ENCODE measurements around the gene IZUMO1.
"Not testable (repeated sequence)": the region's sequence is repeated elsewhere in the genome, so short reads cannot be mapped to it uniquely, and the experiment has no call there.

The IZUMO1 gene

DNA sequence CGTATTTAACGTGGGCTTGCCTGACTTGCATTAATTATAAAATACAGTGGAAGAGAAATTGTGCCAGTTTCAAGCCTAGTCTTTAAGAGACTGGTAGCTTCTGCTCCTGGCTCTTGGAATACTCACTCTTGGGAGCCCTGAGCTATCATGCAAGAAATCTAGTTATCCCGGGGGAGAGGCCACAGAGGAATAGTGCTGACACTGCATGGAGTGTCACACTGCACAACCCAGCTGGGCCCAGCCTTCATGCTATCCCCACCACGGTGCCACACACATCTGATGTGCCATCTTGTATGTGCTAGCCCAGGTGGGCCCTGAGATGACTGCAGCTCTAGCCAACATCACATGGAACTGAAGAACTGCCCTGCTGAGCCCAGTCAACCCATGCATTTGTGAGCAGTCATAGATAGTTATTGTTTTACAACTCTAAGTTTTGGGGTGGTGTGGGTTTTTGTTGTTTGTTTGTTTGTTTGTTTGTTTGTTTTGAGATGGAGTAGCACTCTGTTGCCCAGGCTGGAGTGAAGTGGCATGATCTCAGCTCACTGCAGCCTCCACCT lies 35.5 kb downstream of the IZUMO1 start:
- no peak for DNase-seq

DNA sequence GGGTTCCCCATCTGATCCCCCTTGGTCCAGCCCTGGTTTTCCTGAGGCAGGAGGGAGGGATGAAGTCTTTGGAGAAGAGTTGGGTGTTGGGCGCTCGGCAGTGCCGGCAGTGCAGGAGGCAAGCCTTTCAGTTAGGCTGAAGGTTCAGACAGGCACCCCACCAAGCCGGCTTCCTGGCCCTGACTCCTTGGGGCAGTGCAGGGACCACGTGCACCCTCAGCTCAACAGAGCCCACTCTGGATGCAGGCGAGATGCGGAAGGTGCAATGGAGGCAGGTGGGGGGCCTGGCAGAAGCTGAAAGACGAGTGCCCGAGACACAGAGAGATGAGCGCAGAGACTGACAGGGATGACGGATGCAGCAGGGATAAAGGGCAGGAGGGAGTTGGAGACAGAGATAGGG lies 38.2 kb downstream of the IZUMO1 start:
- no peak for DNase-seq

DNA sequence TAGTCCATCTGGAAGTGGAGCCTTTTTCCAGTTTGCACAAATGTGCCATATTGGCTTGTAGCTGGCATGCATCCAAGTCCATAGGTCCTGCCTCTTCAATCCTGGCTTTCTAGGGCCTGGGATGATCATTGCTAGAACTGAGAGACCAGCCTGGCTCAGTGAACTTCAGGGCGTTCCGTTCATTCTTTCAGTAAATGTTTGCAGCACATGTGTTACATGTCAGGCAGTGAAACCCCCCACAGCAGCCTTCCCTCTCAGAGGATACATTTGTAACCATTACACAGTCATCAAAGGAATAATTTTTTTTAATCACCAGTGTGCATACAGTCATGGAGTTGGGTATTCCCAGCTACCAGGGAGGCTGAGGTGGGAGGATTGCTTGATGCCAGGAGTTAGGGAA lies 41.3 kb downstream of the IZUMO1 start:
- no peak for DNase-seq

DNA sequence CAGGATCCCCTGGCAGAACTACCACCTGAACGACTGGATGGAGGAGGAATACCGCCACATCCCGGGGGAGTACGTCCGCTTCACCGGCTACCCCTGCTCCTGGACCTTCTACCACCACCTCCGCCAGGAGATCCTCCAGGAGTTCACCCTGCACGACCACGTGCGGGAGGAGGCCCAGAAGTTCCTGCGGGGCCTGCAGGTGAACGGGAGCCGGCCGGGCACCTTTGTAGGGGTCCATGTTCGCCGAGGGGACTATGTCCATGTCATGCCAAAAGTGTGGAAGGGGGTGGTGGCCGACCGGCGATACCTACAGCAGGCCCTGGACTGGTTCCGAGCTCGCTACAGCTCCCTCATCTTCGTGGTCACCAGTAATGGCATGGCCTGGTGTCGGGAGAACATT lies 43.4 kb downstream of the IZUMO1 start:
- DNase-seq = no peak

DNA sequence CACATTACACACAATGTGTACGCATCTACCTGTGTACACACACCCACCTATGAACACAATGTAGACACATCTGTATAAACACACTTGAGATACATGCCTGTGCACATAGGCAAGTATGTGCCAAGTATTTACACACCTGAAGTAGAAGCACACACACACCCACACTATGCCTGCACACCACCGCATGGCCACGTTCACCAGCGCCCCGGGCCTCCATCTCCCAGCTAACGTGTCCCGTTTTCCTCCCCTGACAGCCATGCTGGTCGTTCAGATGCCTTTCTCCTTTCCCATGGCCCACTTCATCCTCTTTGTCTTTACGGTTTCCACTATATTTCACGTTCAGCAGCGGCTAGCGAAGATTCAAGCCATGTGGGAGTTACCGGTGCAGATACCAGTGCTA lies 44.0 kb downstream of the IZUMO1 start:
- no peak for DNase-seq

DNA sequence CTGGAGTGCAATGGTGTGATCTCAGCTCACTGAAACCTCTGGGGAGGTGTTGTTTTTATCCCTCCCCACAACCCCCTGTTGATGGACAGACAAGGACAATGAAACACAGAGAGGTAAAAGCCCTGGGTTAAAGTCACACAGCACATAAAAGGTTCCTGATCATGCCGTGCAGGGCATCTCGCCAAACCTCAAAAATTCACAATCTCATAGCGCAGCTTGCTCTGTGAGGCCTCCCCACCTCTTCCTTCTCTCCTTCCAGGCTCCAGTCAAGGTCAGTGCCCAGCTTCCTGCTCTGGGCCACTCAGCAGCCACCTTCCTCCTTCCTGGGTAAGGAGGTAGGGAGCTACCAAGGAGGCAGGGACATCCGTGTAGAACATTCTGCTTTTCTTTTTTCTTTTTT lies 48.7 kb downstream of the IZUMO1 start:
- no peak for DNase-seq

DNA sequence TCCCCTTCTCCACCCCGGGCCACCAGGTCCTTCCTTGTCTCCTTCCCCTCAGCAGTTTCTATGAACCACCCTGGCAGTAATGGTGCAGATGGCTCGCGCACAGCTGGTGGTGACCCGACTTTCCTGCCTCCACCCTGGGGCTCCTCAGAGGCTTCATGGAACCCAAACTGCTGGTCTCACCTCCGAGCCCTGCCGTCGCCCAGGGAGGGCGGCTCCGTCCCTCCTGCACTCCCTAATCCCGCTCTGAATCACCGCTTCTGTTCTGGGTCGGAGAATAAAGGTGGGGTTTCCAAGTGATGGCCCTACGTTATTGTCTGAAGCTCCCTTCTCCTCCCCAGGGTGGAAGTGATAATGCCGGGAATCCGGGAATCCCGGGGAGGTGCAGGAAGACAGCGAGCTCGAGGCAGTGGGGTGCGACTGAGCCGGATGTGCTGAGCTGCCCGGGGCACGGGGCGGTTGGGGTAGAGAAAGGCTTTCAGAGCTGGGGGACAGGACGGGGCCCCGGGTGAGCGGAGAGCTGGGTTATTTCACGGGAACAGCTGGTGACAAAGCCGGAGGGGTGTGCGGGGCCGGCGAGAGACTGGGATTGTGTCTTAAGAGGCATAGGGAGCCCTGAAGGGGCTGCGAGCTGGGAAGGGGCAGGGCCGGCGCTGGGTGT lies 50.2 kb downstream of the IZUMO1 start:
- DNase-seq = no peak

DNA sequence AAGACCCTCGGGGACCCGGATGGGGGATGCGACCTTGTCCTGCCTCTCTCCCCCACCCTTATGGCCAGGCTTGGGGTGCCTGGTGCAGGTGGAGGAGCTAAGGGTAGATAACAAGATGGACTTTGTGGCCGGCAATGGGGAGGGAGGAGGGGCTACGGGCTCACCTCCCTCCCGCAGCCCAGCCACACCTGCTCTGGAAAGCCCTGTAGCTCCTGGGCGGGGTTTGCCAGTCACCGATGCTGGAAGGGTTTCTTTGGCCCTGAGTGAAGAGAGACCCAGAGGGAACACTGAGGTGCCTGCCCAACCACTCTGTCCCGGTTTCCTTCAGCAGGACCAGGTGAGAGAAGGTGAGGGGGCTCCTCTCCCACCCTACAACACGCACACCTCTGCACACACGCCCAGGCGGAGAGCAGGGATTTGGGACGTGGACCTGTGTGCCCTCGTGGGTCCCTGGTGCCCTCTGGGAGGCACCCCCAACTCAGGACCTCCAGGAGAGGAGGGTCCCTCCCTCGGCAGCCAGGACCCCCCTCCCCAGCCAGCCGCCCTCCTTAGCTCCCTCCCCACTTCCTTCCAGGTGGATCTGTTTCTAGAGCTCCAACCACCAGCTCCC lies 50.9 kb downstream of the IZUMO1 start, which contains the start of gene FUT2:
Gene FUT2 (plus strand): TSS at position 229 of the 610 bp plus-strand sequence. CDS start 6,986 bp downstream, outside the sequence.
- DNase-seq = no peak

DNA sequence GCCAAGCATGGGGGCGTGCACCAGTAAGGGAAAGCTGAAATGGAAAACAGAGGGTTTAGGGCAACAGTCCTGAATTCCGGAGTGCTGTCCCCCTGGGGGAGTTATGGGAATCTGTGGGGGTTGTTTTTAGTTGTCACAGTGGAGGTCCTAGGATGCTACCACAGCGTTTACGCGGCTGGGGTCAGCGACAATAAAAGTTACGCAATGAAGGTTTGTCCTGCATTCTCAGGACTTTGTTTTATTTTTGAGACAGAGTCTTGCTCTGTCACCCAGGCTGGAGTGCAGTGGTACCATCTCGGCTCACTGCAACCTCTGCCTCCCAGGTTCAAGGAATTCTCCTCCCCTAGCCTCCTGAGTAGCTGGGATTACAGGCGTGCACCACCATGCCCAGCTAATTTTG lies 53.1 kb downstream of the IZUMO1 start:
- not testable (repeated sequence) for DNase-seq

All from activated CD4-positive, alpha-beta T cell treated with anti-CD3 and anti-CD28 coated beads, Interleukin-2, Interleukin-6, amounts not matched to agents 100 ng/mL and 50 ng/mL, durations not matched to agents 16 hours and 8 hours (primary cell).